Smooth muscle cell (in vitro differentiated cells): ENCODE results near the gene GNA12. TPM values are rescaled to one million over a fixed set of nuclear protein-coding genes. Genes with fewer than 3 reads are reported as not detected.

Experiments used
- DNase-seq: peaks from one replicate; lab custom pipeline; 2025; ENCODE audit not compliant: unreplicated experiment; lab: John Stamatoyannopoulos, UW
- H2AFZ ChIP-seq: fragments of 200-600 bp; sonication (generic); 2 replicates; pipeline ENCODE4 v1.6.0; 2016; ENCODE audit warnings: antibody characterized with exemption, low read depth, mild to moderate bottlenecking
- H3F3A ChIP-seq: fragments of 200-600 bp; sonication (generic); 2 replicates; pipeline ENCODE4 v1.6.0; 2017; ENCODE audit warnings: antibody characterized with exemption, low read depth
- H3K27ac ChIP-seq: fragments of 200-600 bp; sonication (generic); 2 replicates; pipeline ENCODE4 v1.5.1; 2016; ENCODE audit warnings: low read depth, mild to moderate bottlenecking
- H3K27me3 ChIP-seq: fragments of 200-600 bp; sonication (generic); 2 replicates; pipeline ENCODE4 v1.6.1; 2016; ENCODE audit warnings: low read depth, mild to moderate bottlenecking
- H3K36me3 ChIP-seq: fragments of 200-600 bp; sonication (generic); 2 replicates; pipeline ENCODE4 v1.5.1; 2016; ENCODE audit warnings: low read depth
- H3K4me1 ChIP-seq: fragments of 200-600 bp; sonication (generic); 2 replicates; pipeline ENCODE4 v1.5.1; 2016; ENCODE audit warnings: low read depth
- H3K4me2 ChIP-seq: fragments of 200-600 bp; sonication (generic); 2 replicates; pipeline ENCODE4 v1.6.0; 2016; ENCODE audit warnings: mild to moderate bottlenecking
- H3K4me3 ChIP-seq: fragments of 200-600 bp; sonication (generic); 2 replicates; pipeline ENCODE4 v1.5.1; 2016; ENCODE audit warnings: mild to moderate bottlenecking
- H3K79me2 ChIP-seq: fragments of 200-600 bp; sonication (generic); 2 replicates; pipeline ENCODE4 v1.6.0; 2016; ENCODE audit warnings: low read depth, mild to moderate bottlenecking
- H3K9ac ChIP-seq: fragments of 200-600 bp; sonication (generic); 2 replicates; pipeline ENCODE4 v1.6.0; 2016; ENCODE audit warnings: low read depth
- H3K9me3 ChIP-seq: fragments of 200-600 bp; sonication (generic); replicated peaks from 2 replicates; pipeline ENCODE4 v1.5.1; 2016; ENCODE audit warnings: low read depth
- H4K20me1 ChIP-seq: fragments of 200-600 bp; sonication (generic); 2 replicates; pipeline ENCODE4 v1.6.0; 2016; ENCODE audit warnings: low read depth
- WGBS: methylation state at CpG from one replicate; pipeline ENCODE4 v1.1.7; 2016; ENCODE audit warnings: low lambda C conversion rate; 5-methylcytosine and 5-hydroxymethylcytosine counted together
- polyA plus RNA-seq: library from polyadenylated mRNA; unstranded; fragments of >200 nt; fragmentation: Nextera tagmentation; extraction: Ambion mirVana; gene quantifications from 2 replicates; pipeline ENCODE4 v1.2.1, GENCODE V29; 2016
- total RNA-seq: library from RNA; depleted of rRNA; stranded (reverse); fragments of >200 nt; gene quantifications from 2 replicates; pipeline ENCODE4 v1.2.3, GENCODE V29; 2014
- TF ChIP-seq, protein P1 (sequence below): fragments of 200-600 bp; sonication (generic); IDR thresholded peaks from 2 replicates; pipeline ENCODE4 v1.5.1; 2017; ENCODE audit warnings: borderline replicate concordance, mild to moderate bottlenecking, antibody characterized with exemption; ENCODE audit not compliant: insufficient read depth, poor library complexity, severe bottlenecking

GNA12 gene
- total and polyA plus RNA-seq, 2 experiments from 2014 or later, result 20.3 to 34.7 TPM

DNA sequence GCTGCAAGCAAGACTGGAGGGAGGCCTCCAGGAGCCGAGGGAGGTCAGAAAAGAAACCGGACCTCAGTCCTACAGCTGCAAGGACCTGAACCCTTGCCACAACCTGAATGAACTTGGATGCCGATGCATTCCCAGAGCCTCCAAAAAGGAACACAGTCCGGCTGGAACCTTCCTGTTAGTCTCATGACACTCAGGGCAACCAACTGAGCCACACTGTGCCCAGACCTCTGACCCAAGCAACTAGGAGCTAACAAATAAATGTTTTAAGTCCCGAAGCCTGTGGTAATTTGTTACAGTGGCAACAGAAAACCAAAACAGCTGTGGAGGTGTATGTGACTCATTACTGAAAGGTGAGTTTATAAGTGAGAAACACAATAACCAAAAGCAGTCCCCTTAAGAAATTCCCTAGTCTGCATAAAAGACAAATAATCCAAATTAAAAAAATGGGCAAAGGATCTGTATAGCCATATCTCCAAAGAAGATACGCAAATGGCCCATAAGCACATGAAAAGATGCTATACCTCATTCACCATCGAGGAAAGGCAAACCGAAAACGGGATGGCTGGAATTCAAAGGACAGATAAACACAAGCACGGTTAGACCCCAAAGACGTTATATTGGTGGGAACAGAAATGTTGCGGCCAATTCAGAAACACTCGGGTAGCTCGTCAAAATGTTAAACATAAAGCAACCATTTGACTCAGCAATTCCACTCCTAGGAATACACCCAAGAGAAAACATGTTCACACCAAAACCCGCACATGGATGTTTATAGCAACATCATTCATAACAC lies 24.8 kb downstream of the GNA12 start:
- H3K4me3 ChIP-seq, result no peak overlapping the region
- H3K4me2 ChIP-seq, result no peak overlapping the region
- WGBS, result 91% methylated on average over 15 of the region's 15 CpGs
- no peak overlapping the region for H2AFZ ChIP-seq
- H4K20me1 ChIP-seq, result peaks cover 37% of the 10 kb centered on the region
- peaks cover 25% of the 10 kb centered on the region for H3F3A ChIP-seq
- H3K9me3 ChIP-seq, result no peaks in the 10 kb centered on the region
- no peaks in the 10 kb centered on the region for H3K36me3 ChIP-seq
- peak overlapping the region; percentile 95 for H3K27ac ChIP-seq
- DNase-seq, result no peak
- peak overlapping the region; percentile 58 for H3K9ac ChIP-seq
- H3K79me2 ChIP-seq, result peaks cover 76% of the 10 kb centered on the region
- H3K27me3 ChIP-seq, result no peaks in the 10 kb centered on the region
- H3K4me1 ChIP-seq, result peaks cover 50% of the 10 kb centered on the region
- TF ChIP-seq, protein P1, sequence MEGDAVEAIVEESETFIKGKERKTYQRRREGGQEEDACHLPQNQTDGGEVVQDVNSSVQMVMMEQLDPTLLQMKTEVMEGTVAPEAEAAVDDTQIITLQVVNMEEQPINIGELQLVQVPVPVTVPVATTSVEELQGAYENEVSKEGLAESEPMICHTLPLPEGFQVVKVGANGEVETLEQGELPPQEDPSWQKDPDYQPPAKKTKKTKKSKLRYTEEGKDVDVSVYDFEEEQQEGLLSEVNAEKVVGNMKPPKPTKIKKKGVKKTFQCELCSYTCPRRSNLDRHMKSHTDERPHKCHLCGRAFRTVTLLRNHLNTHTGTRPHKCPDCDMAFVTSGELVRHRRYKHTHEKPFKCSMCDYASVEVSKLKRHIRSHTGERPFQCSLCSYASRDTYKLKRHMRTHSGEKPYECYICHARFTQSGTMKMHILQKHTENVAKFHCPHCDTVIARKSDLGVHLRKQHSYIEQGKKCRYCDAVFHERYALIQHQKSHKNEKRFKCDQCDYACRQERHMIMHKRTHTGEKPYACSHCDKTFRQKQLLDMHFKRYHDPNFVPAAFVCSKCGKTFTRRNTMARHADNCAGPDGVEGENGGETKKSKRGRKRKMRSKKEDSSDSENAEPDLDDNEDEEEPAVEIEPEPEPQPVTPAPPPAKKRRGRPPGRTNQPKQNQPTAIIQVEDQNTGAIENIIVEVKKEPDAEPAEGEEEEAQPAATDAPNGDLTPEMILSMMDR, result no peak

DNA sequence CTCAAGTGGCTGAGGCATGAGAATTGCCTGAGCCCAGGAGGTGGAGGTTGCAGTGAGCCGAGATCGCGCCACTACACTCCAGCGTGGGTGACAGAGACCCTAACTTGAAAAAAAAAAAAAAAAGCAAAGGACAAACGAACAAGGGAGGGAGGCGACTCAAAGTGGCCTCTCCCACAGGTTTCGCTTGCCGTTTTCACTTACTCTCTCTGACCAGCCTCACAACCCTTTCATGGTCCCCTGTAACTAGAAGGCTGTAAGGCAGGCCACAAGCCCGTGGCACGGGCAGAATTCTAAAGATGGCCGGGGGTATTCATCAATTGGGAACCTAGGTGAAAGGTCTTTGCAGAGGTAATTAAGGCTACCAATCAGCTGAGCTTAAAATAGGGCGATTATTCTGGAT lies 25.5 kb downstream of the GNA12 start:
- Histone ChIP-seq H3K27ac (peak overlapping the region; percentile 95), H3K79me2 (peaks cover 75% of the 10 kb centered on the region), H3F3A (peaks cover 25% of the 10 kb centered on the region), H3K36me3 (no peaks in the 10 kb centered on the region), H3K9me3 (no peaks in the 10 kb centered on the region), H3K9ac (no peak overlapping the region), H3K27me3 (no peaks in the 10 kb centered on the region), H3K4me1 (peaks cover 45% of the 10 kb centered on the region), H4K20me1 (peaks cover 36% of the 10 kb centered on the region), H3K4me3 (no peak overlapping the region), H2AFZ (no peak overlapping the region), H3K4me2 (no peak overlapping the region)
- DNase-seq, result no peak
- WGBS, result 92% methylated on average over 12 of the region's 12 CpGs
- TF ChIP-seq, protein P1, result no peak

DNA sequence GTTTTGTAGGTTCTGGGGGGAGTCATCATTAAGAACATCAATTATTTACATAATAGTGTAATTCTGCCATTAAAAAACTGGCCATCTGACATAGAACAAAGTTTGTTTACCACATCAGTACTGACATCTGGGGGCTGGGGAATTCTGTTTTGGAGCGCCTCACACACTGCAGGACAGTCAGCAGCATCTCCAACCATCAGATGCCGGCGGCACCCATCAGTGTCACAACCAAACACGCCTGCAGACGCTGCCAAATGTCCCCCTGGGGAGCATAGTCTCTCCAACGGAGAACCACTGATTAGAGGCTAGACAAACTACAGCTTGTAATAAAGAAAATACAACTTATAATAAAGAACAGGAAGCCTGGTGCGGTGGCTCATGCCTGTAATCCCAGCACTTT lies 26.0 kb downstream of the GNA12 start:
- WGBS, result 81% methylated on average over 7 of the region's 7 CpGs

More for the DNA sequence above, 26.0 kb downstream of the GNA12 start:
- no peaks in the 10 kb centered on the region for H3K27me3 ChIP-seq
- no peaks in the 10 kb centered on the region for H3K36me3 ChIP-seq
- no peak overlapping the region for H2AFZ ChIP-seq
- H3K79me2 ChIP-seq, result peaks cover 75% of the 10 kb centered on the region
- no peak for DNase-seq
- H3K9ac ChIP-seq, result no peak overlapping the region
- H3K4me2 ChIP-seq, result no peak overlapping the region
- peak overlapping the region; percentile 7 for H3K27ac ChIP-seq
- H3K4me3 ChIP-seq, result no peak overlapping the region
- H3F3A ChIP-seq, result peaks cover 23% of the 10 kb centered on the region
- H3K9me3 ChIP-seq, result no peaks in the 10 kb centered on the region
- H3K4me1 ChIP-seq, result peaks cover 40% of the 10 kb centered on the region
- TF ChIP-seq, protein P1, result no peak
- H4K20me1 ChIP-seq, result peaks cover 36% of the 10 kb centered on the region
